HG03457 (cell line): ENCODE results near the gene ZNF526.

ENCODE experiments used
- ATAC-seq: cut with Tn5 transposase; IDR thresholded peaks from one replicate; pipeline ENCODE4 v1.9.1; 2021; ENCODE audit warnings: moderate number of reproducible peaks; ENCODE audit not compliant: unreplicated experiment

Gene ZNF526

GRCh38 chr19:42196011-42197001, 23.8 kb upstream of the ZNF526 start:
- ATAC-seq: no peak

GRCh38 chr19:42197375-42197817, 22.7 kb upstream of the ZNF526 start:
- no peak for ATAC-seq

GRCh38 chr19:42198676-42199439, 21.3 kb upstream of the ZNF526 start:
- no peak for ATAC-seq

DNA sequence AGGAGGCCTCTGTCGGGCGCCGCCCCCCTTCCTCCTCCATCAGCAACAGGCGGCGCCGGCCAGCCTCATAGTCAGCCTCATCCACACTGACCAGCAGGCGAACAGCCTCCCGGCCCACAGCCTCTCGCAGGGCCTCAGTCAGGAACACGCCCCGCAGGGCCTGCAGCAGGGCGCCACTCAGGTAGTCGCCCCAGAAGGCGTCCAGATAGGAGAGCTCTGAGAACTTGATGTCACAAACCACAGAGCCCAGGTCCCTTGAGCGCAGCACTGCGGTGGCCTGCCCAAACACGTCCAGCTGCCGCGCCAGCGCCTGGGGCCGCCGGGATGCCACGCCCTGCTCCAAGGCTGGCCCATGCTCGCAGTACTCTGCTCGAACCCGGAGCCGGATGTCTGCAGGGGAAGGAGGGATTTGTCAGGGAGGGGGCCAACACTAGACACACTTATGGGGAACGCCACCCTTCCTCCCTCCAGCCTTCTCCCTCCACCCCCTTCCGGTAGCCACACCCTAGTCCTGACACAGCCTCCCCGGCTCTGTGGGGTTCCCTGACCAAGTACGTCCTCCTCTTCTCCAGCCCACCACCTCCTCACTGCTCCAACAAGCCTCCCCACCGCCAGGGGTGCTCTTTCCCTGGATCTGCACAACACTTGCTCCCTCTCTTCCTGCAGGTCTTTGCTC, 20.5 kb upstream of the ZNF526 start:
- no peak for ATAC-seq

- ATAC-seq: no peak
These were observed 19.9 kb upstream of the ZNF526 start for GRCh38 chr19:42200116-42200715.

DNA sequence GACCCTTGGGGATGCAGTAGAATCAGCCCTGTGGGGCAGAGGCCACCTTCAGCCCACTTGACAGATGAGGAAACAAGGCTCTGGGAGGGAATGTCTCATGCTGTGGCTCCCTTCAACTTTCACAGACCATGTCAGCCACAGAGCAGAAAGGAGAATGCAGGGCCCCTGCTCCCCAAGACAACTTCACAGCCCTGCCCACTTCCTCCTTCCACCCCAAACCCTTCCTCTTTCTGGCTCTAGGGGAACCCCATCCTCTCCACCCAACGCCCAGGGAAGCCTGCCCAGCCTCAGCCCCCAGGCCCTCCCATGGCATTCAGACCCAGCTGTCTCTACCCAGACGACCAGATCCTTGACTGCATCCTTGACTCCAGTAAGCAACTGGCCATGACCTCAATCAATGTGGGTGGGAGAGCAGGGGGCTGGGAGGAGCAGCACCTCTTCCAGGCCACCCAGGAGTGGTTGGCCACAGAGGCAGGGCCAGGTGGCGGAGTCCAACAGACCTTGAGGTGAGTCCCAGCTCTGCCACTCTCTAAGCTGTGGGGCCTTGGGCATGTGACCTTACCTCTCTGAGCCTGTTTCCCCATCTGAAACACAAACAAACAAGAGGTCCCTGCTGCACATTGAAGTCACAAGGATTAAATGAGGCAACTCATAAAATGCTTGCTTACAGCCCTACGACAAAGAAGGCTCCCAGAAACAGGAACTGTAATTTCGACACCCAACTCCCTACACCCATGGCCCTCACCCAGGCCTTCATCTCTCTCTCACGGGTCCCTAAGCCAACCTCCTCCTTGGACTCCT, 18.4 kb upstream of the ZNF526 start:
- ATAC-seq: no peak

DNA sequence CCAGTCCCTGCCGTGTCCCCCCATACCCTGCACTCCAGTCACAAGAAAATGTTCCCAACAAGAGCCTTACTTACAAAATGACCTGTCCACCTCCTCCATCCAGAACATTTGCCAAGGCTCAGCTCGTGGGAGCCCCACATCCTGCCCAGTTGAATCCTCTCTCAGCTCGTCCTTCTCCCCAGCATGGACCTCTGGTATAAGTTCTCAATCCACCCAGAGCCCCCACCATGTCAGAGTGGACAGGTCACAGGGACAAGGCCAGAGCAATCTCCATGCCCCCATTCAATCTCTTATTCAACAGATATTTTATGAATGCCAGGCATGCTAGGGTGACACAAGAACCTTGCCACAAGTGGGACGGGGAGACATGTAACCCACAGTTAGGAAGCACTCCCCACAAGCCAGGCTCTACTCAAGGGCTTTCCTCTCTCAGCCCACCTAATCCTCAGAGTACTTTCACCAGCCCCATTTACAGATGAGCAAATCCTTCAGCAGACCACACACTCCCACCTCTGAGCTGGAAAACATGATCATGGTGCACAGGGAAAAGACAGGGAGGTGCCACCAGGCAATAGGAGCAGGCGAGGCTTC, 17.7 kb upstream of the ZNF526 start:
- no peak for ATAC-seq

- no peak for ATAC-seq
These were observed 16.4 kb upstream of the ZNF526 start for GRCh38 chr19:42203700-42204099.

- ATAC-seq: no peak
These were observed 15.4 kb upstream of the ZNF526 start for GRCh38 chr19:42204664-42205063.

DNA sequence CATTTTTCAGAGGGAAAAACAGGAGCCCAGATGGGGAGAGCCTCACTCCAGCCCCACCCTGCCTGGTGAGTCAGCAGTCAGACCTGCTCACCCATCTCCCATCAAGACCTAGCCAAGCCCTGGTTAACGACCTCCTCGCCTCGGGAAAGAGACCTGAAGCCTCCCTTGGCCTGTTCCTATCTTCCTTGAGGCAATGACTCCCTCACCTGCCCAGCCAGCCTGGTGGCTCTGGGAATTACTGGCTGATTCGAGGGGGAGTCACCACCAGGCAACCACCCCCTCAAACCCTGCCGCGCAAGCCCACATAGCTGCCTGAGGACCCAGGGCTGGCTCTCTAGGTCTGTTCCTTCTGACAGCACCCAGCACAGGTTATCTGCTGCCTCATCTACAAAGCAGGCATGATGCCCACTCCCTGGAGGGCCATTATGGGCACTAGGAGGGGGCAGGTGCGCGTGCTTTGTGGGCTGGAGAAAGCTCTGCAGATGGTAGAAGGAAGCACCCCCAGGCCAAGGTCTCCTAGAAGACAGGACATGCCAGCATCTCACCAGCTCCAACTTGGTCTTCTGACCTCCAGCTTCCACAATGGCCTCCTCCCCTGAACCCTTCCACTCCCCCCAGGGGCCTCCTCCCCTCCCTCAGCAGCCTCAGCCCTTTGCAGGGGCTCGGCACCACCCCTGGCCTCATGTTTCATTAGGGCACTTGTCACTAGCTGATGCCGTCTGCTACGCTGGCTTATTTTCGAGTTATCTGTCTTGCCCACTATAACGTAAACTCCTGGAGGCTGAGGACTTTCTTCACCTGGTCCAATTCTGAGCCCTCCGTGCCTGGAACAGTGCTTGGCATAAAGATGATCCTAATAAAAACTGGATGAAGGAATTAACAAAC, 13.0 kb upstream of the ZNF526 start:
- ATAC-seq: no peak

GRCh38 chr19:42207767-42208271, 12.3 kb upstream of the ZNF526 start:
- no peak for ATAC-seq

GRCh38 chr19:42208612-42209011, 11.5 kb upstream of the ZNF526 start:
- ATAC-seq: no peak

DNA sequence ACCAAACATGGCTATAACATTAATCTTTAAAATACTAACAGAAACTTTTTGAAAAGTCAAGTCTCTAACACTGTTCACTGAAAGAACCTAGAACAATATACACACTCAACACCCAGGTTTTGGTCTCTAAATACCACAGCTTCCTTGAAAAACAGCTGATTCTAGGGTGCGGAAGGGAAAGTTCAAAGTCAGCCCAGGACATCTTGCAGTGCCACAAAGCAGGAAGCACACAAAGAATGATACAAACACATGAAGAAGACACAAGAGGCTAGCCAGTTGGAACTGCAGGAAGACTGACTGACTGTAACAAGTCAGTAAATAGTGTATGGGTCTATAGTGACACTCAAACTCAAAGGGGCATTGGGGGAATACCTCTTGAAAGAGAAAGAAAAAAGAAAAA, 7.2 kb upstream of the ZNF526 start:
- no peak for ATAC-seq

DNA sequence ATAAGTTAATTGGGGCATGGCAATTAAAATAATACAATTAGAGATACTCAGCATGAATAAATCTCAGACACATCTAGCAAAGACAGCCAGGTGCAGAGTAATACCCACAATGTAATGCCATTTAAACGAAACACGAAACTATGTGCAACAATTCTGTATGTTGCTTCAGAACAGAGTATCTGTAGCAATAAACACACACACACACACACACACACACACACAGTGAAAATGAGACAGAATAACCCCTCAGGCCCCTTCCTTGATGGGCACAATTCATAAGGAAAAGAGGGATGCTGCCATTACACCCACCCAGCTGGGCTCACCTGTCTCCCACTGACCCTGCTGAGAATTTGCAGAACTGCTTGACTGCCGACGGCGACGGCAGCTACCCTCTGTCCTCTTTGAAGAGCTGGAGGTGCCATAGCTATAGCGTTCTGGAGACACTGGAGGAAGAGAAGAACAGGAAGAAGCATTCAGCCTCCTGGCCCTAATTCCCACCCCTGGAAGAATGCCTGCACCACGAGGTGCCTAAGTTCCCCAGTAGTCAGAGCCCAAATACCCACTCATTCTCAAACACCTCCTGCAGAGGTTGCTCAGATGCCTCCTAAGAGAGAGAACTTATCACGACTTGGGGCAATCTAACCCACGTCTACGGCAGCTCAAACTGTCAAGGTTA, 5.2 kb upstream of the ZNF526 start:
- no peak for ATAC-seq

DNA sequence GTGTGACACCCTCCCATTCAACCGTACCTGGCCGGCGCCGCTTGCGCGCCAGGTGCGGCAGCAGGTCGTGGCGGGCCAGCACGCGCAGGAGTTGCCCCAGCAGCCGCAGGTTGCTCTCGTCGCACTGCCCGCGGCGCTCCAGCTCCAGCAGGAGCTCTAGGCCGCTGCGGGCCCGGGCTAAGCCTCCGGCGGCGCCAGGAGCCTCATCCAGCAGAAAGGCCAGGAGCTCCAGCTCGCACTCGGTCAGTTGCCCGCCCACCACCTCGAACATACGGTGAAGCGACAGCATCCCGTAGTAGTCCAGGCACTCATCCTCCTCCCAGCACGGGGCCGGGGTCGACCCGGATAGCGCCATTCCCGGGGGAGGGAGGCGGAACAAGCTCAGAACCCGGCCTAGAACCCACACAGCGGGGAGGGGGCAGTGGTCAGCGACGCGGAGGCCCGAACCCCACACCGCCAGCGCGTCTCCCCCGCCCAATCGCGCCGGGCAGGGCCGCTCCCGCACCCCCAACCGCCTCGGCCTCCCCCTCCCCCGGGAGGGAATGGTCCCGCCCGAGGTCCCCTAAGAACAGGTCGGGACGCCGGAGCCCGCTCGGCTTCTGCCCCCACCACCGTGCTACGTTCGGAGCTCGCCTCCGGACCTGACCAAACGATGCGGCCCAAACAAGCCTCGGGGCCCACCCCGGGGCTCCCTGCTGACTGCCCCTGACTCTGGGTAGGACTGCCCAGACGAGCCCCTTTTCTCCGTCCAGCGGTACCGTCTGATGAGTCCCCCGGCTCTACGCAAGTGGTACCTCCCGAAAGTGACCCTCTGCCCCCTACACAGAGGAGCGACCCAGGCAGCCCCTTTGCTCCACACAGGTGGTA, 3.2 kb upstream of the ZNF526 start:
- ATAC-seq: peak; percentile 7

- peak; percentile 72 for ATAC-seq
These were observed 2.3 kb upstream of the ZNF526 start, which contains the start of gene DEDD2 for GRCh38 chr19:42217520-42218437. DEDD2 (minus strand) TSS chr19:42217677; CDS start chr19:42217007, 670 bp downstream.
